Embryonic facial prominence (tissue), 1 donor: ENCODE measurements around the gene TRPV4.
A peak's percentile ranks its signal among the peaks of the same experiment; 100 is the strongest.
"Not testable (repeated sequence)": the region's sequence is repeated elsewhere in the genome, so short reads cannot be mapped to it uniquely, and the experiment has no call there.

Experiments
- DNase-seq: peaks from one replicate; pipeline ENCODE4 v3.0.0-alpha.2; 2016; ENCODE audit errors: extremely low spot score

Gene TRPV4

GRCh38 chr12:109860977-109861376 lies 27.8 kb upstream of the TRPV4 start:
- no peak for DNase-seq

GRCh38 chr12:109858764-109859163 lies 25.6 kb upstream of the TRPV4 start:
- DNase-seq: no peak

GRCh38 chr12:109857715-109858114 lies 24.5 kb upstream of the TRPV4 start:
- no peak for DNase-seq

GRCh38 chr12:109855377-109855776 lies 22.2 kb upstream of the TRPV4 start:
- no peak for DNase-seq

- DNase-seq: not testable (repeated sequence)
Observed at GRCh38 chr12:109850518-109850917, 17.3 kb upstream of the TRPV4 start.

GRCh38 chr12:109847142-109847735 lies 14.0 kb upstream of the TRPV4 start:
- DNase-seq: no peak

- no peak for DNase-seq
Observed at GRCh38 chr12:109845824-109846205, 12.6 kb upstream of the TRPV4 start.

- peak; percentile 33 for DNase-seq
Observed at GRCh38 chr12:109844983-109845823, 12.0 kb upstream of the TRPV4 start.

- no peak for DNase-seq
Observed at GRCh38 chr12:109844091-109844490, 10.9 kb upstream of the TRPV4 start.

GRCh38 chr12:109842021-109842420 lies 8.8 kb upstream of the TRPV4 start:
- DNase-seq: no peak

GRCh38 chr12:109841356-109841755 lies 8.2 kb upstream of the TRPV4 start:
- DNase-seq: no peak

- no peak for DNase-seq
Observed at GRCh38 chr12:109840305-109841074, 7.3 kb upstream of the TRPV4 start.

GRCh38 chr12:109839444-109839843 lies 6.2 kb upstream of the TRPV4 start:
- DNase-seq: no peak

GRCh38 chr12:109836916-109837315 lies 3.7 kb upstream of the TRPV4 start:
- no peak for DNase-seq

- no peak for DNase-seq
Observed at GRCh38 chr12:109835827-109836226, 2.6 kb upstream of the TRPV4 start.

- DNase-seq: no peak
Observed at GRCh38 chr12:109832541-109833306, 474 bp downstream of the TRPV4 start.

- DNase-seq: no peak
Observed at GRCh38 chr12:109831929-109832328, 1.3 kb downstream of the TRPV4 start.

GRCh38 chr12:109831365-109831764 lies 1.8 kb downstream of the TRPV4 start:
- DNase-seq: no peak

GRCh38 chr12:109830718-109831117 lies 2.5 kb downstream of the TRPV4 start:
- no peak for DNase-seq

GRCh38 chr12:109830267-109830666 lies 2.9 kb downstream of the TRPV4 start:
- DNase-seq: no peak

- no peak for DNase-seq
Observed at GRCh38 chr12:109829667-109830066, 3.5 kb downstream of the TRPV4 start.
